Stimulated activated naive CD8-positive, alpha-beta T cell treated with anti-CD3 and anti-CD28 coated beads, Interleukin-15, Interleukin-2, amounts not matched to agents 100 U/mL and 50 U/mL, for 24 hours (primary cell): ENCODE measurements around the gene TMEM187.
A peak's percentile ranks its signal among the peaks of the same experiment; 100 is the strongest.

ENCODE experiments used
- ATAC-seq: fragments of 150-1000 bp; cut with Tn5 transposase; one replicate; pipeline ENCODE4 v1.10.0; 2021
- DNase-seq: peaks from one replicate; pipeline ENCODE4 v3.0.0; 2021

TMEM187 gene, protein sequence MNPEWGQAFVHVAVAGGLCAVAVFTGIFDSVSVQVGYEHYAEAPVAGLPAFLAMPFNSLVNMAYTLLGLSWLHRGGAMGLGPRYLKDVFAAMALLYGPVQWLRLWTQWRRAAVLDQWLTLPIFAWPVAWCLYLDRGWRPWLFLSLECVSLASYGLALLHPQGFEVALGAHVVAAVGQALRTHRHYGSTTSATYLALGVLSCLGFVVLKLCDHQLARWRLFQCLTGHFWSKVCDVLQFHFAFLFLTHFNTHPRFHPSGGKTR

GRCh38 chrX:153972368-153973126 lies at the start of gene TMEM187:
Gene TMEM187, plus strand, starts transcription at chrX:153972754. Its CDS starts 9,309 bp downstream, at chrX:153982063.
- peak; percentile 87 for DNase-seq
- ATAC-seq = peak; percentile 58

DNA sequence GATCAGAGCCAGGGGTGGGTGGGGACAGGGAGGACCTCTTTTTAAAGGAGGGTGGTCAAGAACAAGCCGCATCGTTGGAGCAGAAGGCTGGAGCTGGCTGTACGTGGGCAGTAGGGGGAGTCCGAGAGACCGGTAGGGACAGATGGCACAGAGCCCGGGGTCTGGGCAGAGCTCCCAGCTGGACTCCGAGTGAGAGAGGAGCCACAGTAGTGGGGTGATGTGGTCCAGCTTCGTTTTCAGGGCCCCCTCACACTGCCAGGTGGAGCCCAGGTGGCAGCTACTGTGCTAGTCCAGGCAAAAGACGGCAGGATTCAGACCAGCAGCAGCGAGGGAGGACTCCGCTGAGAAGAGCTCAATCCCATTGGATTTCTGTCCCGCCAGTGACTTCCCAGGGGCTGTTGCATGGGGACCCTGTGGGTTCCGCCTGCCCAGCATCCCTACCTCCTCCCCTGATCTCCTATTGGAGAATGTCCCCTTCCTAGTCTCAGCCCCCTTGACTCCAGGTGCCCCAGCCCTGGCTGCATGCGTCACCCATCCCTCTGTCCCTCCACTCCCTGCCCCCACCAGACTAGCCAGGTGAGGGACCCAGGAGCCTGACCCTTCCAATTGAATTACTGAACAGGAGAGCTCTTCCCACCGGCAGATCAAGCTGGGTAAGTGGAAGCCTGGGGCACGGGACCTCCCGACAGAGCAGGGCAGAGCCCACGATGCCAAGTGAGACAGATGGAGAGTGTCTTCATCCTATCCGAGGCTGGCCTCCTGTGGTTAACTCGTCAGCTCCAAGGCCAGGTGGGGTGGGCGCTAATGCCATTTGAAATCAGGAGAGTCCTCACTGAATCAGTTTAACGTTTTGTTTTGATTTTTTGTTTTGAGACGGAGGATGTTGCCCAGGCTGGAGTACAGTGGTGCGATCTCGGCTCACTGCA lies 49.4 kb upstream of the TMEM187 start:
- DNase-seq (no peak), ATAC-seq (no peak)

DNA sequence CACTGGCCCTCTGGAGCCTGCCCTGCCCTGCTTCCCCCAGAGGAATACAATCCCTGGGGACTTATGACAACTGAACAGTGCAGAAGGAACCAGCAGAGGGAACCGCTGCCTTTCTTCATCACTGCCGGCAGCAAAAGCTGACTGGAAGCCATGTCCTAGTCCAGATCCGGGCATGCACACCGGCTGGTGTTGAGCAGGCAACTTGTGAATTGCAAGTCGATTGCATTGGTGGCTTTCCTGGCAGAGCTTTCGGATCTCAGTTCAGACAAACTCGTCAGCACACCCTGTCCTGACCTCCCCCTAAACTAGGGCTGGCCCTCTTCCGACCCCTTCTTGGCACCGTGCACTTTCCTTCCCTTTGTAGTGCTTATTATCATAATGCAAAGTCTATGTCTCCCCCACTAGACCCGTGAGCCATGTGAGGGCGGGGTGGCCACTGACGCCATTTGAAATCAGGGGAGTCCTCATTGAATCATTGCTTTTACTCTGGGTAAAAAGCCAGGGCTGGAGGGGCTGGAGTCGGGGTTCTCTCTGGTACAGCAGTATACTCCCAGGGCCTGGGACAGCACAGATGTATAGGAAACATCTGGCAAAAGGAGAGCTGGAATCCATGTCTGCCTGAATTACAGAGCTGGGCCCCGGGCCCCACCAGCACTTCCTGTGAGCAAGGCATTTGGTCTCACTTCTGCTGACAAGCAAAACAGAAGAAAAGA lies 48.2 kb upstream of the TMEM187 start:
- DNase-seq = no peak

GRCh38 chrX:153925387-153925738 lies 47.2 kb upstream of the TMEM187 start:
- ATAC-seq (no peak), DNase-seq (no peak)

More for the DNA sequence above, 48.2 kb upstream of the TMEM187 start:
- no peak for ATAC-seq

GRCh38 chrX:153925739-153926551 lies 46.6 kb upstream of the TMEM187 start, which contains the start of gene ARHGAP4:
Gene ARHGAP4, minus strand, starts transcription at chrX:153926264. Its CDS starts 62 bp downstream, at chrX:153926202.
- ATAC-seq = peak; percentile 9
- peak; percentile 66 for DNase-seq

- ATAC-seq = peak; percentile 1
- no peak for DNase-seq
These were observed 46.0 kb upstream of the TMEM187 start for GRCh38 chrX:153926552-153926857.

- DNase-seq = peak; percentile 76
- ATAC-seq = peak; percentile 47
These were observed 45.5 kb upstream of the TMEM187 start for GRCh38 chrX:153926858-153927671.

GRCh38 chrX:153927672-153927921 lies 45.0 kb upstream of the TMEM187 start:
- DNase-seq (no peak), ATAC-seq (peak; percentile 0)

DNA sequence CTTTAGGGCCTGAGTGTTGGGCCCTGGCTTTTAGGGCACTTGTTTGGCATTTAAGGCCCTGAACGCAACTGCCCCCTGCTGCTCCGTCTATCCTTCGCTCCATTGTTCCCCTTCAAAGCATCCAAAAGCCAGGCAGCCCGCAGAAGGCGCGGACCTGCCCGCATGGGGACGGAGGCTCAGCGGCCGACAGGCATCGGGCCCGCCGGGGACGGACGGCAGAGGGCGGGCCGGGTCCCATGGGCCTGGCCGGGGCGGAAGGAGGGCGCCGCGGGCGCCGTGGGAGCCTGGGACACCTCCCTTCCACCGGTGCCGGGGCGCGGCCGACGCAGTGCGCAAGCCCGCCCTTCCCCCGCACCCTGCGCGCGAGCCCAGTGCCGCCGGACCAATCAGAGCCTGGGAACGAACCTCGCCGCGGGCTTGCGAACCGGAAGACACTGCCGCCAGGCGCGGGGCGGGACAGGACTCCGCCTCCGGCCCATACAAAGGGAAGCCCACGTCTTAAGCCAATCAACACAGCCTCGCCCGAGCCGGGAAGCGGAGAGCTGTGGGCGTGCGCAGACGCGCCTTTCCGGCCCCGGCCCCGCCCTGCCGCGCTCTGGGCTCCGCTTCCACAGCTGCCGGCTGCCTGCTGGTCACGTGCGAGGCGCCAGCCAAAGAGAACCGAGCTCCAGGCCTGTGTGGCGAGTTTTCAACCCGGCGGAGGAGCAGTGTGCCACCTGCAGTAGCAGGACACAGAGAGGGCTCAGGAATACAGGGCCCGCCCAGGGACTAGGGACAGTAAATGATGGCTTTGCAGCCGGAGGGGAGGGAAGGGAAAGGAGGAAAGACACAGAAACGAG lies 44.4 kb upstream of the TMEM187 start:
- peak; percentile 71 for ATAC-seq
- DNase-seq = peak; percentile 90

- no peak for ATAC-seq
- DNase-seq = no peak
These were observed 43.7 kb upstream of the TMEM187 start for GRCh38 chrX:153928846-153929245.

DNA sequence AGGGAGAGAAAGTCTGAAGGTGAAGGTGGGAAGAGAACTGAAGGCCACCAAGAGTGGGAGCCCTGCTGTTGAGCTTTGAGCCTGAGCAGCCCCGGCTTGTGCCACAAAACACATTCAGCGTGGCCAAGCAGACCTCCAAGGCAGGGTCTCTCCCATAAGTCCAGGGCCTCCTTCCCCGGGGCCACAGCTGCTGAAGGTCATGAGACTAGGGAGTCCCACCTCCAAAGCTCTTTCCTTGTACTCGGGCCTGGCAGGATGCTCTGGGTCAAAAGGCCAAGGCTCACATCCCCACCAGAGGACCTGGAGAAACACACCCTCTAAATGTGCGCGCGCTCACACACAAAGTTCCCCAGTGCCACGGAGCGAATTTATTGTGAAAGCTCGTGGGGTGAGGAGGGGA lies 43.0 kb upstream of the TMEM187 start:
- no peak for ATAC-seq

DNA sequence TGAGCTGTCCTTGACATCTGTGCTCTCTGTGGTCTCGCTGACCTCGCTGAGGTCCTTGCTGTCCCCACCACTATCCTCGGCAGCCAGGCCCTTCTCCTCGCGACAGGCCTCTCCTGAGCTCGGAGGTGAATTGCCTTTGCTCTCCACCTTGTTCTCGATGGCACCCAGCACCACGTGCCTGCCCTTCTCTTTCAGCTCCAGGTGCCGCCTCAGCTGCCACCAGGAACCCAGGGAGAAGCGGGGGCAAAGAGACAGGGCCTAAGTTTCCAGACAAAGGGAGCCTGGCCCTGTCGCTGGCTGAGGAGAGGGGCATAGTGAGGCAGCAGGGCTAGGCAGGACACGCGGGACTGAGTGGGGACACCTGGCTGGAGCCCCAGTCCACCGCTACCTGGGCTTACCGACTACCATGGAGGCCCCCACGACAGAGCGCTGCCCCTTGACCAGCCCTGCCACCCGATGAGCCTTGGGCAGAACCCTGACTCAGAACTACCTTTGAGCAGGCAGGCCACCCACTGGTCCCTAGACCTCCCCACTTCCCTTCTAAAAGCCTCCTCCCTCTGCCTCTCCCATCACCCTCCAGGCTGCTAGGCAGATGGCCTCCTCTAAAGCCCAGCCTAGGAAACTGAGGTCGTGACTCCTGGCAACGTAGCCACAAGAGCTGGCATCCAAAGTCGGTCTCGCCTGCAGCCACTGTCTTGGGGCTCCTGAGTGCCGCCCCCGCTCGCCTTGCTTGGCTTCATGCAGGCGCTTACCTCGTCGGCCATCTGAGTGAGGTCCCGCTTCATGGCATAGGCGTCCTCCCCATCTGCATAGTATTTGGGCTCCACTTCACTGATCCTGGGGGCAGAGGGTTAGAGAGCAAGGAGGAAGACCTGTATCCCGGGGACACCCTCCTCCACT lies 42.3 kb upstream of the TMEM187 start:
- ATAC-seq = no peak

More for the DNA sequence above, 43.0 kb upstream of the TMEM187 start:
- no peak for DNase-seq

DNA sequence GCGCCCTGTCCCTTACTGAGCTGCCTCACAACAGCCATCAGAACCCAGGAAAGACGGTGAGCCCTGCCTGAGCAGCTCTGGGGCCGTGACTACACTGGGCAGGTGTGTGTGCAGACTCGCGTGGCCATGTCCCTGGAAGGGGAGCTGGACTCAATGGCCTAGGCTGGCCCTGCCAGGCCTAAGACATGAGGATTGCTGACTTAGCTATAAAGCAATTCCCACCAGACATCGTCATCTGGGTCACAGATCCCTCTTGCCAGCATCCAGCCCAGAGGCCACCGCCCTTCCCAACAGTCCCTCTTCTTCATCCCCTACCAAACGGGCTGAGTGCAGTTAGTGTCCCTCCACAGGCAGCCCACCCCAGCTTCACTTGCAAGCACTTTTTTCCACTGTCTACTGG lies 41.4 kb upstream of the TMEM187 start:
- DNase-seq (no peak), ATAC-seq (no peak)

More for the DNA sequence above, 42.3 kb upstream of the TMEM187 start:
- DNase-seq = no peak

DNA sequence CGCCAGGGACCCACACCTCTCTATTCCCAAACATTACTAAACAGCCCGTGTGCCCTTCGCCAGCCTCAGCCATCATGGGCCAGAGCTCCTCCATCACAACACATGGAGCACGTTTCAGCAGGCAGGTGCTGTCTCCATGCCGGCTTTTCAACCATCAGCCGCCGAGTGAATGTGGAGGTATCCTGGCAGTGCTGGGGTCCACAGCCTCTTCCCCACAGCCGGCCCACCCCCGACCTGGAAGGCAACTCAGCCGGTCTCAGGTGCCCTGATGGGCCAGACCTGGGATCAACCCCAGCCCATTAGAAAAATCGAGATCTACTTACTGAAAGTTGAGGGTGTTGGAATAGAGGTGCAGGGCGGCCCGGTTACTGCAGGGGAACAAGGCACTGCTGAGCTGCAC lies 40.8 kb upstream of the TMEM187 start:
- ATAC-seq (no peak), DNase-seq (no peak)

GRCh38 chrX:153932220-153932915 lies 40.2 kb upstream of the TMEM187 start:
- DNase-seq (no peak), ATAC-seq (no peak)

DNA sequence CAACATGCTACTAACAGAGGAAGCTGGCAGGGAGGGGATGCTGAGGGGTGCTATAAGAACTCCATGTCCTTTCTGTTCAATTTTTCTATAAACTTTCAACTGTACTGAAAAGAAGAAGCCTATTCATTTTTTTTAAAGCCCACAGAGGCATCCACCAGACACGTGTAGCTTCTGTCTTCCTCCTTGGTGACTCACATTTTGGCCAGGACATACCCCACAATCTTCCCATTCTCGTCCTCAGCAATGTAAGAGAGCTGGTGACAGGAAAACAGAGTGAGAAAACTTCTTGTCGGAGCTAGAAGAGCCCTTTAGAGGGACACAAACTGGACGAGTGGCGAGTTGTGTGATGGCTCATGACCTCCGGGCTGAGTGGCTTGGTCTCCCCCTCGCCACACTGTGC lies 38.8 kb upstream of the TMEM187 start:
- DNase-seq = no peak

DNA sequence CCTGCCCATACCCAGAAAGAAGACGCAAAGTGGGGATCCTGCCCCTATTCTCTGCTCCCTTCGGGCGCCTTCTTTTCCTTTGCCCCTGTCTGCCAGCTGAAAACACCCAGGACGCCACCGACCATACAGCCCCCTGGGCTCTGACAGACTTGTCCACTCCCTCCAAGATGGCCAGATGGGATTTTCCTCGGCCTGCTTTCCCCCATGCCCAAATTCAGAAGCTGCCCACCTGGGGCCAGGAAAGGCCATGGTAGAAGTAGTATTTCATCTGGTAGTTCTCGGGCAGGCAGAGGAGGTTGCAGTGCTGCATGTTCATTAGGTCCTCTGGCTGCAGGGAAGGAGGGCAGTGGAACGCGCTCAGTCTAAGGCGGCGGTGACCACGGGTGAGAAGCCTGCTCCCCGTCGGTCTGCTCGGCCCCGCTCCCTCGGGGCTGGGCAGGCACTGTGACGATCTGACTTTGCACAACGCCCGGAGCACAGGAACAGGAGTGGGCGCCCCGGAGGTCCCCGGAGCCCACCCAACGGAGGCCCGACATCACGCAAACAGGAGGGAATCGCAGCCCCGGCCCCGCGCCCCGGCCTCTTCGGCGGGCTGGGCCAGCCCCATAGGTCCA lies 38.3 kb upstream of the TMEM187 start:
- no peak for ATAC-seq
- DNase-seq = no peak

More for the DNA sequence above, 38.8 kb upstream of the TMEM187 start:
- no peak for ATAC-seq
